SK-N-MC (cell line): ENCODE data around the gene LRBA.

ENCODE experiments used
- DNase-seq: peaks from one replicate; pipeline ENCODE4 v3.0.0-alpha.2; 2011; ENCODE audit warnings: low read depth, low spot score
- H3K27ac ChIP-seq: fragments of 200-600 bp; sonication (generic); 2 replicates; pipeline ENCODE4 v1.5.1; 2016; ENCODE audit warnings: mixed run types
- H3K36me3 ChIP-seq: fragments of 200-600 bp; sonication (generic); 2 replicates; pipeline ENCODE4 v1.6.1; 2017; ENCODE audit warnings: antibody characterized with exemption, low read length, mixed read lengths; ENCODE audit not compliant: insufficient read depth
- H3K4me3 ChIP-seq: fragments of 200-600 bp; sonication (generic); 2 replicates; pipeline ENCODE4 v1.5.1; 2016
- H3K9ac ChIP-seq: fragments of 200-600 bp; sonication (generic); 2 replicates; pipeline ENCODE4 v1.8.0; 2017; ENCODE audit warnings: mixed run types, mixed read lengths; ENCODE audit not compliant: insufficient read length
- H3K9me3 ChIP-seq: fragments of 200-600 bp; sonication (generic); 2 replicates; pipeline ENCODE4 v1.6.1; 2017; ENCODE audit warnings: low read depth, mild to moderate bottlenecking, antibody characterized with exemption, low read length, moderate library complexity, mixed read lengths
- EZH2 ChIP-seq: fragments of 200-600 bp; sonication (generic); IDR thresholded peaks from one replicate; pipeline ENCODE4 v1.6.1; 2017; ENCODE audit warnings: antibody characterized with exemption
- FOXP2 ChIP-seq: optimal IDR thresholded peaks from 2 replicates; pipeline ENCODE3; 2011; ENCODE audit warnings: mild to moderate bottlenecking, moderate library complexity; ENCODE audit not compliant: insufficient read depth; ENCODE audit errors: extremely low read length, control extremely low read depth
- POLR2AphosphoS5 ChIP-seq: IDR thresholded peaks from 2 replicates; pipeline ENCODE4 v1.6.1; 2012; ENCODE audit warnings: mild to moderate bottlenecking, low read depth, low read length, borderline replicate concordance

LRBA gene

DNA sequence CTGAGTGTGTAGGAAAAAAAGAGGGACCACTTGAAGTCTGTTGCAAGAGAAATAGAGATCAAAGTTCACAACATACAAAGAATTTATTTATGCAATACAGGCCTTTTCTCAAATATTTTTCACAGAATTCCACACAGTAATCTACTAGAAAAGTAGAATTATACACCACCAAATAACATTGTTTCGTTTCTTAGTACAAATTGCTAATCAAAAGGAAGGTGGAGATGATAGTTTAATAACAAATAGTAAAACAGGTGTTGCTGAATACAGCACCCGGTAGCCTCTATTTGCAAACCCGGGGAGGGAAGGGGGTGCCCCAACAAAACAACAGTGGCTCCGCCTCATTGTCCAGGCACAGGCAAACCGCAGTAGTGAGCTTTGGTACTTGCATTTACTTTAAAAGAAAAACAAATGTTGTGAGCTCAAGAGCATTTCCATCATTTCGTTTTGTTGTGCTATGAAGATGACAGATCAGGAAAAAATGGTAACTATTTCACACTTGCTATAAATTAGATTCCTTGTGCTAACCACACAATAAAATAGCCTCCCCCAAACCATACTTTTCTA, 750.4 kb downstream of the LRBA start:
- Histone ChIP-seq H3K27ac (no peak overlapping the region), H3K36me3 (no peaks in the 10 kb centered on the region)
- TF ChIP-seq EZH2: no peak
- no peak for TF ChIP-seq POLR2AphosphoS5
- TF ChIP-seq FOXP2: no peak

DNA sequence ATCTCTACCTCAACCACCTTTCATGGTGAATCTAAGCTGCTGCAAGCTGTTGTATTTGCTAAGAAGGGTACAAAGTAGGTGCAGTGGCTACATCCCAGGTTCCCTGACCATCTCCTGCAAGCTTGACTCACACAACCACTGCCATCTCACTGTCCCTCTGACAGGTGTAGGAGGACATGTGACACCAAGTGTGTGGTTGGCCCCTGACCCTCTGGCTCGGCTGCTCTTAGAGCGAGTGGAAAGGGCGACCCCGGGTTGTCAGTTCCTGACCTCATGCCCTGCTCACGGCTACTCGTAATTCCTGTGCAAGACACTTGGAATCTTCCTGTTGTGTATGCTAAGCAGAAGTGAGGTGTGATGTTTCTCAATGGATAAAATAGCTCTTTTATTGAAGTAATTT, 752.5 kb downstream of the LRBA start:
- Histone ChIP-seq H3K36me3 (no peaks in the 10 kb centered on the region), H3K9me3 (no peaks in the 10 kb centered on the region), H3K9ac (no peak overlapping the region), H3K4me3 (no peak overlapping the region), H3K27ac (no peak overlapping the region)
- DNase-seq: no peak
- TF ChIP-seq POLR2AphosphoS5: no peak
- no peak for TF ChIP-seq EZH2
- no peak for TF ChIP-seq FOXP2

More for the DNA sequence above, 750.4 kb downstream of the LRBA start:
- no peaks in the 10 kb centered on the region for H3K9me3 ChIP-seq
- H3K9ac ChIP-seq: no peak overlapping the region
- no peak for DNase-seq
- H3K4me3 ChIP-seq: no peak overlapping the region

DNA sequence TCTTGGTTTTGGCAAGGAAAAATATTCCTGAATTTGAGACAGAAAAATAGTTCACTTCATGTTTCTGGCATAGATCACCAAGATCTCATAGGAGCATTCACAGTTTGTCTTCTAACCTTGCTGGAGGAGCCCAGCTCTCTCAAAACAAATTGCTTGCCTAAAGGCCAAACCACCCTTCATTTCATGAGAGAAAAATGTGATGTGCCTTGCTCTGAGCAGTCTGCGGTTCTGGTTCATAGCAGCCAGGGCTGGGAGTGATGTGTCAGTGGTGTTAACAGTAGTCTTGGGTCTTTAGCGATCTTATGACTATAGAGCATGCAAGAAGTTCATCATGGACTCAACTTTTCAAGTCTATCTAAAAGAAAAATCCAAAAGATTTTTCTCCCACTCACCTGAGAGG, 753.5 kb downstream of the LRBA start:
- TF ChIP-seq POLR2AphosphoS5 (no peak), EZH2 (no peak), FOXP2 (no peak)

DNA sequence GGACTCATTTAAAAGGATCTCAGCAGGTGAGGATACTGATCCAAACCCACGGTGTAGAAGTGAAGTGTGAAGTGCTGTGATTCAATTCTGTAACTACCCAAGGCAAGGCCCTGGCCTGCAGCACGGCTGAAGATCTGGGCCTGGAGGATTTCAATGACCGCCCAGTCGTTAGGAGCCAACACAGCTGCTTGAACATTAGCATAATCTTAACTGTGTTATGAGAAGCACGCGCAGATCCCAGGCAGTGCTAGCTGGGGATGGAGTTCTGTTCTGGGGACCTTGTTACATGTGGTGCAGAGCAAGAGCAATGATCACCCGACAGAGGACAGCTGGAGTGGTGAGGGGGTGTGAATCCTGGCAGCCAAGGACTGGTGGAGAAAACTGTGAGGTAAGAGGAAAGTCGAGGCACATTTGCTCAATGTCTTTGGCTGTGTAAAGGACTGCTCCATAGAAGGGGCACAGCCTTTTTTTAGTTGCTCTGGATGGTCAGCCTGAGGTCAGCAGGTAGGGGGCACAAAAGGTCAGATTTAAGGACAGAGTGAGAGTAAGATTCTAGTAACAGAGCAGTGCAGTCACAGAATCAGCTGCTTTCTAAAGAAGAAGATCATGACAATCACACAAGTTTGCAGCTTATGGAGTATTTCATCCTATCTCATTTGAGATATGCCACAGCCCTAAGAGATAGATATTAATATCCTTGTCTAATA, 755.1 kb downstream of the LRBA start:
- Histone ChIP-seq H3K9me3 (no peaks in the 10 kb centered on the region), H3K9ac (no peak overlapping the region), H3K4me3 (no peak overlapping the region), H3K36me3 (no peaks in the 10 kb centered on the region), H3K27ac (no peak overlapping the region)
- TF ChIP-seq EZH2: no peak
- TF ChIP-seq FOXP2: no peak
- TF ChIP-seq POLR2AphosphoS5: no peak
- no peak for DNase-seq

More for the DNA sequence above, 753.5 kb downstream of the LRBA start:
- no peak overlapping the region for H3K9ac ChIP-seq
- H3K9me3 ChIP-seq: no peaks in the 10 kb centered on the region
- H3K36me3 ChIP-seq: no peaks in the 10 kb centered on the region
- no peak overlapping the region for H3K27ac ChIP-seq
- DNase-seq: no peak
- no peak overlapping the region for H3K4me3 ChIP-seq

DNA sequence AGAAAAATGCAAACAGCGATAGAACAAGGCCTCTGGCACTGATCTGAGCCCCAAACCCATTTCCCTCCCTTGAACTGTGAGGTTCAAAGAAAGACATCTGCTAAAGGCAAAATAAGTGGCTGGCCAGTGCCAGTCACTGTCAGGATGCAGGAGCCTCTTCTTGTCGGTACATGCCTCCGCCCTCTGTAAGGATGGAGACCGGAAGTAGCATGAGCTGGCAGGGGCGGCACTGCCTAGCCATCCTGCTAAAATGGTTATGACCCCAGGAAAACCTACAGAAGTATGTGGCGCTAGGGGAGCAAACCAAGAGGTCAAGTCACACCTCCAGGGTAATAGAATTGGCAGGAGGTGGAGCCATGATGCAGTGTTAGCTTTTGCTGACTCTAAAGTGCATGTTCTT, 756.5 kb downstream of the LRBA start:
- H3K4me3 ChIP-seq: no peak overlapping the region
- no peaks in the 10 kb centered on the region for H3K36me3 ChIP-seq

DNA sequence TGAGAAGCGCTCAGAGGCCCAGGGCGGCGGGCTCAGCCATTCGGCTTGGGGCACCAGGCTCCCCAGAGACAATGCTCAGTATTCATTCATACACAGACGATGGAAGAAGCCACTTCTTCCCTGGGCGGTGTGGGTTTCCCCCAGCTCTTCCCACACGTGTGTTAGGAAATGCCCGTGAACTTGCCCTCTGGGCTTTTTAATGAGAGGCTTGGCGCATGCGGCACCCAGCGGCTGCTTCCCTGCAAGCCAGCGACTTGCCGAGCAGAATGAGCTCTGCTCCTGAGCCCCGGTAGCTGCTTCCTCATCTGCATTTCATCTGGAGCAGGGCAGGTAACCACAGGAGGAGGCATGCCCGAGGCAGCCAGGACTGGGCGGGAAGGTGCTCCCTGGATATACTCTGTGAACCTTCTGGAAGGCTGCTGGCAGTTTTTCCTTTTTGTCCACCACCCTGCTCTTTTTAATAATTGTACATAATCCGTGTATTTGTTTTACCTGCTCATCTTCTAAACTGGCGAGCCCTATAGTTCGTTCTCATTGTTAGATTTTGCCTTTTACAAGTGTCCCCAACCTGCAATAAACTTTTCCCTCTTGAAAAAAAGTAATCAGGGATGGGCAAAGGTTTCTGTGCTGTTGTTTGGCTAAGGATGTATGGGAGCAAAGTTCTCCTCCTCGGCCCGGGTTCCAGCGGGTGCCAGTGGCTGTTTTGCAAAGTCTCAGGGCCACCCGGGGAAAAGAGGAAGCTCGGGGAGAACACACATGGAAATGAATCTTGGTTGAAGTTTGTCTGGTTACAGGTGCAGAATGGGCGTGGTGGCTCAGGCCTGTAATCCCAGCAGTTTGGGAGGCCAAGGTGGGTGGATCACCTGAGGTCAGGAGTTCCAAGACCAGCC, 758.0 kb downstream of the LRBA start:
- Histone ChIP-seq H3K9ac (no peak overlapping the region), H3K27ac (no peak overlapping the region), H3K9me3 (no peaks in the 10 kb centered on the region), H3K4me3 (no peak overlapping the region), H3K36me3 (no peaks in the 10 kb centered on the region)
- no peak for DNase-seq
- TF ChIP-seq FOXP2: no peak
- TF ChIP-seq EZH2: no peak
- no peak for TF ChIP-seq POLR2AphosphoS5

More for the DNA sequence above, 756.5 kb downstream of the LRBA start:
- Histone ChIP-seq H3K9ac (no peak overlapping the region), H3K27ac (no peak overlapping the region), H3K9me3 (no peaks in the 10 kb centered on the region)
- no peak for DNase-seq
- no peak for TF ChIP-seq POLR2AphosphoS5
- TF ChIP-seq FOXP2: no peak
- TF ChIP-seq EZH2: no peak

DNA sequence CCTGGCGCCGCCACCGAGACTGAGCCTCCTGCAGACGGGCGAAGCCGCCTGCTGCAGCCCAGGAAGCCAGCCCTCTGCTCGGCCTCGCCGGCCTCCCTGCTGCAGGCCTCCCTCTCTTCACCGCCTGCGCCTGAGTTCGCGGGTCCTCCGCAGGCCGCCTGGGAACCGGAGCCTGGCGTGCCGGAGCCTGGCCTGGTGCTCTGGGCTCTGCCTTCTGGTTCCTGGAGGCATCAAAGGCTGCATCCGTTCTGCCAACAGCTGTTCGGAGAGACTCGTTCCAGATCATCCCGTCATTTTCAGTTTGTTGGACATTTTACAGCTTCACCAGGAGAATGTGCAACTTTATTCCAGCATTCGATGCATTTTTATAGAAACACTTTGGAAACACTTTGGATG, 758.9 kb downstream of the LRBA start:
- H3K36me3 ChIP-seq: no peaks in the 10 kb centered on the region
- H3K27ac ChIP-seq: no peak overlapping the region
- TF ChIP-seq POLR2AphosphoS5: no peak
- no peak for TF ChIP-seq EZH2
- no peak for TF ChIP-seq FOXP2
- no peak overlapping the region for H3K4me3 ChIP-seq
- DNase-seq: no peak
- no peak overlapping the region for H3K9ac ChIP-seq
- H3K9me3 ChIP-seq: no peaks in the 10 kb centered on the region

DNA sequence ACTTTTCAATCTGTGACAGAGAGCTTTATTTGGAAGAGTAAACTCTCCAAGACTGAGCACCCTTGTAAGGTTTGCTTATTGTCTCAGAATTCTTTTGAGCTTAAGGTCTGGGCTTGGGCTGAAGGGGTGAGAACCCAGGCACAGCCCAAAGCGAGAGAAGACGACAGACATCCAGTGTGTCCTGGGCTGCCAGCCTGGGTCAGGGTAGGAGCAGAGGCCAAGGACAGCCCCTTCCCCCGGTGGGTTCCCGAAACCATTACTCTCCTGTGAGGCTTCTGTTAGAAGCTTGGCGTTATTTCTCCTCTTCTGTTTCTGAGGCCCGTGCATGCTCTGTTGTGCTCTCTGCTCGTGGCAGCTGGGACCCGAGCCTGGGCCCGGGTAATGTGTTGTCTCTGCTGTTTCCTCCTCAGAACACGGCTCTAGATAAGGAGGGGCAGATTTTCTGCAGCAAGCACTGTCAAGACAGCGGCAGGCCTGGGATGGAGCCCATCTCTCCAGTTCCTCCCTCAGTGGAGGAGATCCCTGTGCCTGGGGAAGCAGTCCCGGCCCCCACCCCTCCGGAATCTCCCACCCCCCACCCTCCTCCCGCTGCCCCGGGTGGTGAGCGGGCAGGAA, 759.4 kb downstream of the LRBA start:
- TF ChIP-seq FOXP2: no peak
- no peak for TF ChIP-seq EZH2
- no peak for TF ChIP-seq POLR2AphosphoS5
- no peak overlapping the region for H3K4me3 ChIP-seq
- no peaks in the 10 kb centered on the region for H3K9me3 ChIP-seq
- H3K9ac ChIP-seq: no peak overlapping the region
- no peaks in the 10 kb centered on the region for H3K36me3 ChIP-seq
- H3K27ac ChIP-seq: no peak overlapping the region
- DNase-seq: no peak
